Activated CD4-positive, alpha-beta T cell treated with anti-CD3 and anti-CD28 coated beads, Interleukin-2, Interleukin-6, amounts not matched to agents 100 ng/mL and 50 ng/mL, durations not matched to agents 16 hours and 8 hours (primary cell): Measurements from ENCODE around the gene TBC1D5.
"Not testable (repeated sequence)": the region's sequence is repeated elsewhere in the genome, so short reads cannot be mapped to it uniquely, and the experiment has no call there.

Source experiments
- DNase-seq: peaks from one replicate; pipeline ENCODE4 v3.0.0-alpha.2; 2020

TBC1D5 gene

DNA sequence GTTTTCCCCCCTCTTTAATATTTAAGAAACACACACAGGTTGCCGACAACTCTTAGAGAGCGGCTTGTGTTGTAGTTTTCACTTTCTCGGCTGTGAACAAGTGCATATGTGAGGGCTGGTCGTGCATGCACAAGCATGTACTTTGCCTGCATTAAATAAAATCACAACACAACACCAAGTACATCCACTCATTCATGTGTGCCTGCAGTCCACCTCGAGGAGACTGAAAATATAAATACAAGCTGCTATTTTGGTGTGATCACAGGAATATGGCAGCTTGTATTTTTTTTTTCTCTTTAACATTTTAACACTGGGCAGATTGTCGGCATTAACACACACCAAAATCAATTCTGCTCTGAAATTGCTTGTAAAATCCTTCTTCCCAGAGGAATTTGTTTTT is 346.4 kb downstream of the TBC1D5 start:
- no peak for DNase-seq

GRCh38 chr3:17394541-17395155 is 347.8 kb downstream of the TBC1D5 start:
- no peak for DNase-seq

DNA sequence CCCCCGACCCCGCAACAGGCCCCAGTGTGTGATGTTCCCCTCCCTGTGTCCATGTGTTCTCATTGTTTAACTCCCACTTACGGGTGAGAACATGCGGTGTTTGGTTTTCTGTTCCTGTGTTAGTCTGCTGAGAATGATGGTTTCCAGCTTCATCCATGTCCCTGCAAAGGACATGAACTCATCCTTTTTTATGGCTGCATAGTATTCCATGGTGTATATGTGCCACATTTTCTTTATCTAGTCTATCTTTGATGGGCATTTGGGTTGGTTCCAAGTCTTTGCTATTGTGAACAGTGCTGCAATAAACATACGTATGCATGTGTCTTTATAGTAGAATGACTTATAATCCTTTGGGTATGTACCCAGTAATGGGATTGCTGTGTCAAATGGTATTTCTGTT is 349.9 kb downstream of the TBC1D5 start:
- DNase-seq, result not testable (repeated sequence)

DNA sequence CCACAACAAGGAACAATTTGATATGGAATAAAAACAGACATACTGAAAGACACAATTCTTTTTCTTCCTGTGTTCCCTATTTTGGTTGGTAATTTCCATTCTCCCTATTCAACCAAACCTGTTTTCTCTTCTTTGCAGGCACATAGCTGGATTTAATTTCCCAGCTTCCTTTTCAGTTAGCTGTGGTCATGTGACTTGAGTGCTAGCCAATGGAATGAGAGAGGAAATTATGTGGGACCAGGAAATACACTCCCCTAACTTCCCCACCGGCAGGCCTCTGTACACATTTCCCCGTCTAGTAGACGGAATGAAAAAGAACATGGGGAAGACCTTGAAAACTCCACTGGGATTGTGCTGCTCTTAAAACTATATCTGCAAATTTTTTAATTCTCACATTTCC is 351.6 kb downstream of the TBC1D5 start:
- DNase-seq, result no peak

- no peak for DNase-seq
Measured at GRCh38 chr3:17387108-17387507, 355.3 kb downstream of the TBC1D5 start.

DNA sequence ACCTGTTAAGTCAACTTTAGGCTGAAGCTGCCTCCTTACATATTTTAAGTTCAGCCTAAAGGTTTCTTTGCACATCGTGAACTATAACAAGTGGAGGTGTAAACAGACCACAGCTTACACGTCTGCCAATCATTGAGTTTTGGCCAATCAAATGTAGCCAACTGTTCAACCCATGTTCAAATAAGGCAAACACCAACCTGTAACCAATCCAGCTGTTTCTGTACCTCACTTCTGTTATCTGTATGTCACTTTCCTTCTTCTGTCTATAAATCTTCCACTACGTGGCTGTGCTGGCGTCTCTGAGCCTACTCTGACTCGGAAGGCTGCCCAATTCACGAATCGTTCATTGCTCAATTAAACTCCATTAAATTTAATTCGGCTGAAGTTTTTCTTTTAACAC is 356.0 kb downstream of the TBC1D5 start:
- DNase-seq, result no peak

- DNase-seq, result no peak
Measured at GRCh38 chr3:17384567-17385296, 357.7 kb downstream of the TBC1D5 start.

- DNase-seq, result no peak
Measured at GRCh38 chr3:17373304-17373703, 369.1 kb downstream of the TBC1D5 start.

DNA sequence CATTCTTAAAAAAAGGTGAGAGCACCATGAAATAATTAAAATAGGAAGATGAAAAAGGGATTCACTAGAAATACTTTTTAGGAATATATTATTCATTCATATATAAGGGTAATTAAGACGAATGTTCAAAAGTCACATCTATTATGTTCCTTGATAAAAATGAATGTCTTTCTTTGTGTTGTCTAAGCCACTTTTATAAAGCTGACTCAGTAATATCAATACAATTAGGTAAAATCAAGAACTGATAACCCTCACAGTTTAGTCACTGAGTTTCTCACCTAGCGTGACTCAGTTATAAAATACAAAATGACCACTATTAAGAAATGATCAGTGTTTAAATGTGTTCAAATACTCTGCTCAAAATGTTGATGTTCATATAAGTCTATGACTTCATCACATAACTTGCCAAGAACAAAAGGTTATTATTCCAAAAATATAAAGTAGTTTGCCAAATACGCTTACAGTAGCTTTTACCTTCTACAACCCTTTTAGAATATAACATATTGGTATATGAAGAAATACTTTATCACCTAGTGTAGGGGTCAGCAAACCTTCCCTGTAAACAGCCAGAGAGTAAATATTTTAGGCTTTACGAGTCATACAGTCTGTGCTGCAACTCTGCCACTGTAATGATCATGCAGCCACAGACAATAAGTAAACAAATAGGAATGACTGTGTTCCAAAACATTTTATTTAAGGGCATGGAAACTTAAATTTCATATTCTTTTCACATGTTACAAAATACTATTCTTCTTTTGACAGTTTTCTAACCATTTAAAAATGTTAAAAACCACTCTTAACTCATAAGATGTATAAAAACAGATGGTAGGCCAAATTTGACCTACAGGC is 369.8 kb downstream of the TBC1D5 start:
- no peak for DNase-seq

- no peak for DNase-seq
Measured at GRCh38 chr3:17369973-17370372, 372.5 kb downstream of the TBC1D5 start.

DNA sequence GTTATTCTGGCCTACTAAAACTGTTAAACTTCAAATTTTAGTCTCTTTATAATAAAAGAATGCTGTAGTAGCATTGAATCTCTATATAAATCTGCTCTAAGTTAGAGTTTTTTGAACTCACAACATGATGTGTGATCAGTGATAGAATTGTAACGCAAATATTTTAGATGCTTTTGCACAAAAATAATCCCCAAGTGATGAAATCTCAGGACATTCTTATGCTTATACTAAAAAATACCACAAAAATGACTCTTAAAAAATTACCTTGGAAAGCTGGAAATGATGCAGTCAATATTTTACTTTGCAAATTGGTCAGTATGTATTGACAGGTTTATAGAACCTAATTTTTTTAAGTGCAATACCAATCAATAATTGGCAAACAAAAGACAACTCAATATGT is 375.3 kb downstream of the TBC1D5 start:
- DNase-seq, result no peak

GRCh38 chr3:17360991-17361390 is 381.4 kb downstream of the TBC1D5 start:
- no peak for DNase-seq

DNA sequence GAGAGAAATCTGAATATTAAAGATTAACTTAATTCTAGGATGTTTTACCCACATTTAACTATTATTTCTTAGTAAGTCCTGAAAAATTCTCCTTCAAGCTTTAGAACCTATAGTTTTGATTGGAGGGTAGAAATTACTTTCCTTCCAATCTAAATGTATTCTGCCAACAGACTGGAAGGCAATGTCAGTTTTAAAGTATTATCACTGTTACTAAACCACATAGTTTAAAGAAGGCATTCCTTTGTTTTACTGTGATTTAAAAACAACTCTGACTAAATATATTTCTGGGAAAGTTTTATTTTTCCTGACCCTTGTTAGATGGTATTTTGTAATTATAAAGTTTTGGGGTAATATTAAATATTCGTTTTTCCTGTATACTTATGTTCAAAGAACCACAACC is 382.5 kb downstream of the TBC1D5 start:
- no peak for DNase-seq

DNA sequence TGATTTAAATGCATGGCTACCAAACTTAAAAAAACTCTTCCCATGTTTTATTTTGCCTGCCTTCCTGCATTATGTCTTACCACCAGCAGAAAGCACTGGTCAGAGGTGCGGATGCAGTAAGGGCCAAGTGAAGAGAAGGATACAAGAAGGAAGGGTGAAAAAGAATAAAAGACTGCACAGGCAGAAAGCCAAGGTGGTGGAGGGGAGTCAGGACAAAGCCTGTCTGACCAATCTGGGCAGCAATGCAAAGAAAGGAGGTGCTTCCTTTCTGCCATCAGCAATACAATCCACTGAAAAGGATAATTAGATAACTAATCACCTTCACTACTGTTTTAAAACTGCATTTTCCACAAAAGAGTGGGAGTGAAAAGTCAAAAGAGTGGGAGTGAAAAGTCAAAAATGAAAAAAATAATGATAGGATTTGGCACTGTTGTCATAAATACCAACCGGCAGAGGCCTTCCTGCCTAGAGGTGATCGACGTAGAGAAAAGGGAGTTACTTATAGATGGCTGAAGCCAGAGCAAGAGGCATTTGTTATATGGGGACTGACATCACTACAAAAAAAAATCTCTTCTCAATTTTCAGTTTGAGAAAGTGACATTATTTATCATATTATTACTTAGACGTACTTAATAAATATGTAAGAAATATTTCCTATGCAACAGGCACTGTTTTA is 385.3 kb downstream of the TBC1D5 start:
- no peak for DNase-seq

GRCh38 chr3:17356585-17356984 is 385.8 kb downstream of the TBC1D5 start:
- no peak for DNase-seq

DNA sequence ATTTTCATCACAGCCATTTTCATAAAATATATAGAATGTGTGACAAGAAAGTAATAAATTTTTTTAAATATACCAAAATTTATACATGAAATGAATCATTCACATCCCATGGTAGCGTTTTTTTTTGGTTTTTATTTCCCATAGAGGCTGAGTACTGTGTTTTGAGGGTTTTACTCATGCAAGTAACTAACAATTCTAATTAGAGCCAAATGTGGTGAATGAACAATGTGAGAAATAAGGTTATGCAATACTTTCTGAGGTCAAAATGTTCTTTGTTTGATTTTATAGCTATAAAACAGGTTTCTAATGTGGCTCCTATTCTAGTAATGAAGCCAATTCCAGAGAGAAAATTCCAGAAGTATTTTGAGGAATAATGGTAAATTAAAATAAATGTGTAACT is 386.8 kb downstream of the TBC1D5 start:
- DNase-seq, result no peak

- no peak for DNase-seq
Measured at GRCh38 chr3:17354341-17354740, 388.1 kb downstream of the TBC1D5 start.

- DNase-seq, result no peak
Measured at GRCh38 chr3:17352620-17353019, 389.8 kb downstream of the TBC1D5 start.

GRCh38 chr3:17351193-17351592 is 391.2 kb downstream of the TBC1D5 start:
- DNase-seq, result not testable (repeated sequence)

GRCh38 chr3:17349093-17349492 is 393.3 kb downstream of the TBC1D5 start:
- no peak for DNase-seq

DNA sequence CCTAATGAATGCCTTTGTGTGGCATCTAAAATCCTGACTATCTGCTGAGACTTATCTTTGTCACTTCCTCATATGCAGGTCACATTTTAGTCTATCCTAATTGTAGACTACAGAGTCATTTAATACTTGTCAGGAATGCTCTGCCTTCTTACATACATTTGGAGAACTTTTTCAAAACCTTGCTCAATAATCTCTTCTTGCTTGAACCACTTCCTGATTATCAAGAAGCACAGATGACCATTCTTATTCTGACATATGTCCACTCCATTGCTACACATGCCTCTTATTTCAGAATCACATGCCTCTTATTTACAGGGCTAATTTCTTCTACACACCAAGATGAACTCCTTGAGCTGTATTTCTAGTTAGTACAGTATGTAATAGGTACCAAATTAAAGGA is 400.3 kb downstream of the TBC1D5 start:
- DNase-seq, result no peak

- DNase-seq, result no peak
Measured at GRCh38 chr3:17340693-17341092, 401.7 kb downstream of the TBC1D5 start.

- DNase-seq, result no peak
Measured at GRCh38 chr3:17340261-17340660, 402.2 kb downstream of the TBC1D5 start.
